Subcutaneous abdominal adipose tissue (tissue), 5 donors: ENCODE results near the gene KLF3.

ENCODE experiments used
- H3K27ac ChIP-seq: one replicate; pipeline ENCODE4 v1.7.0; 2013; ENCODE audit warnings: low read depth, mild to moderate bottlenecking, inconsistent platforms, low read length, moderate library complexity
- H3K27me3 ChIP-seq, 5 donors: one replicate each; pipeline ENCODE4 v1.7.0; 2013; ENCODE audit warnings: low read length in 5 of 5, inconsistent platforms in 1 of 5; ENCODE audit not compliant: control insufficient read depth in 5 of 5, insufficient read depth in 4 of 5
- H3K36me3 ChIP-seq, 5 donors: one replicate each; pipeline ENCODE4 v1.7.0; 2013; ENCODE audit warnings: low read length in 5 of 5; ENCODE audit not compliant: control insufficient read depth in 5 of 5, insufficient read depth in 5 of 5
- H3K4me1 ChIP-seq, 5 donors: one replicate each; pipeline ENCODE4 v1.7.0; 2013; ENCODE audit warnings: low read length in 5 of 5, mild to moderate bottlenecking in 3 of 5, moderate library complexity in 1 of 5; ENCODE audit not compliant: control insufficient read depth in 5 of 5, insufficient read depth in 5 of 5
- H3K4me3 ChIP-seq, 5 donors: one replicate each; pipeline ENCODE4 v1.7.0; 2013; ENCODE audit warnings: low read length in 5 of 5, low read depth in 1 of 5
- H3K9ac ChIP-seq, 5 donors: one replicate each; pipeline ENCODE4 v1.7.0; 2013; ENCODE audit warnings: low read length in 5 of 5, mild to moderate bottlenecking in 4 of 5, moderate library complexity in 3 of 5
- H3K9me3 ChIP-seq, 5 donors: one replicate each; pipeline ENCODE4 v1.7.0; 2013; ENCODE audit warnings: low read length in 5 of 5; ENCODE audit not compliant: control insufficient read depth in 5 of 5
- donor health status: healthy.
- donor health status: healthy.
- donor health status: healthy.
- donor health status: healthy.
- donor health status: healthy.

The KLF3 gene

DNA sequence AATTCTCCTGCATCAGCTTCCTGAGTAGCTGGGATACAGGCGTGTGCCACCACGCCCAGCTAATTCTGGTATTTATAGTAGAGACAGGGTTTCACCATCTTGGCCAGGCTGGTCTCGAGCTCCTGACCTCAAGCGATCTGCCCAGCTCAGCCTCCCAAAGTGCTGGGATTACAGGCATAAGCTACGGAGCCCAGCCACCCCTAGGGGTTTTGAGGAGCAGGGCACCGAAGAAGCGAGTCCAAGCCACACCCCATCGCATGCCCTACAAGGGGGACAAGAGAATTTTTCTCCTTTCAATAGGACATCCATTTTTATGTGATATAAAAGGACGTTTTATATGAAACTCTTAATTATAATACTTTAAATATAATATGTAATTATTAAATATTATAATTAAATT is 13.9 kb upstream of the KLF3 start:
- no peaks in the 10 kb centered on the region for H3K27me3 ChIP-seq
- H3K4me3 ChIP-seq: no peak overlapping the region
- H3K9me3 ChIP-seq: no peaks in the 10 kb centered on the region
- no peak overlapping the region for H3K27ac ChIP-seq
- no peak overlapping the region for H3K9ac ChIP-seq
- peaks cover 0 to 9% (median 0%) of the 10 kb centered on the region in 5 donors for H3K4me1 ChIP-seq
- no peaks in the 10 kb centered on the region for H3K36me3 ChIP-seq

DNA sequence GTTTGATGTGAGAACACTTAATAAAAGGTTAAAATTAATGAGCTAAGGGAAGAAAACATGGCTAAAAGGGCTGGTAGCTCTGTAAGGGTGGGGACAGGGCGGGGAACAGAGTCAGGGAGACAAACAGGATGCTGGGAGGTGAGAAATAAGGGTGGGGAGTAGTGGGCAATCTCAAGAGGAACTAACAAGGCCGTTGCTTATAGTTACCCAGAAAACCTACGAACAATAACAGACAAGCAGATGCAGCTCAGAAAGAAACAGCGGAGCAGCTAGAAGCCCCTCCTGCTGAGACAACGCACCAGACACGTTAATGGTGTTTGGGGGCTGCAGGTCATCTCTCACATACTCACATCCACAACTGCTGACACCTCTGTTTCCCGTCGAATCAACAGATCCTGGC is 9.7 kb upstream of the KLF3 start:
- H3K36me3 ChIP-seq: no peaks in the 10 kb centered on the region
- no peak overlapping the region for H3K27ac ChIP-seq
- no peak overlapping the region for H3K4me3 ChIP-seq
- no peaks in the 10 kb centered on the region for H3K27me3 ChIP-seq
- no peaks in the 10 kb centered on the region for H3K9me3 ChIP-seq
- H3K4me1 ChIP-seq: peaks cover 0 to 5% (median 2%) of the 10 kb centered on the region in 5 donors
- no peak overlapping the region for H3K9ac ChIP-seq

DNA sequence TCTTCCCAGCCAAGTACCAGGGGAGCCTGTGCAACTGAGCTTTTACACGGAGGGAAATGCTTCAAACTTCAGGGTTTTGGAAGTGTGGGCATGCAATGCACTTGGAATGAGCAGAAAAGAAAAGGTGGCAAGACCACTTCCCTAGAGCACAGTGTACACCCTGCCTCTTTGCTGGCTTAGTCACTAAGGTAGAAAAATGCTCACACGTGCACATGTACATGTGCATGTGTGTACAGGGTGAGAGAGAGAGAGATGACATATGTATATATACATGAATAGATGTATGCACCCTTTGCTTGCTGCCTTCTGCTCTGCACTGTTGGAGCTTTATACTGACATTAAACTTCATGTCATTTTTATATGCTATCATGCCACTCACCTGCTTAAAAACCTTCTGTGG is 7.9 kb upstream of the KLF3 start:
- Histone ChIP-seq H3K4me3 (no peak overlapping the region), H3K9ac (no peak overlapping the region), H3K27ac (no peak overlapping the region), H3K4me1 (peaks cover 0 to 6% (median 5%) of the 10 kb centered on the region in 5 donors), H3K9me3 (no peaks in the 10 kb centered on the region), H3K36me3 (no peaks in the 10 kb centered on the region), H3K27me3 (no peaks in the 10 kb centered on the region)

DNA sequence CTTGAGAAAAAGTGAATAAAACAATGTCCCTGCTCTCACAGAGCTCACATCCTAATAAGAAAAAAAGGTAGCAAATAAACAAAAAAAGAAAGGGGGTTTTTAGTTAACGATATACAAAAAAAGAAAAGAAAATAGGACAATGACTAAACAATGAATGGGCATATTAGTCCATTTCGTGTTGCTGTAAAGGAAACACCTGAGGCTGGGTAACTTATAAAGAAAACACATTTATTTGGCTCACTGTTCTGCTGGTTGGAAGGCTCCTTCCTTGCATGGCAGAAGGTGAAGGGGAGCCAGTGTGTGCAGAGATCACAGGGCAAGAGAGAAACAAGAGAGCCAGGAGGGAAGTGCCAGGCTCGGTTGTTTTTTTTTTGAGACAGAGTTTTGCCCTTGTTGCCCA is 4.7 kb upstream of the KLF3 start:
- Histone ChIP-seq H3K27me3 (no peaks in the 10 kb centered on the region), H3K36me3 (no peaks in the 10 kb centered on the region)

DNA sequence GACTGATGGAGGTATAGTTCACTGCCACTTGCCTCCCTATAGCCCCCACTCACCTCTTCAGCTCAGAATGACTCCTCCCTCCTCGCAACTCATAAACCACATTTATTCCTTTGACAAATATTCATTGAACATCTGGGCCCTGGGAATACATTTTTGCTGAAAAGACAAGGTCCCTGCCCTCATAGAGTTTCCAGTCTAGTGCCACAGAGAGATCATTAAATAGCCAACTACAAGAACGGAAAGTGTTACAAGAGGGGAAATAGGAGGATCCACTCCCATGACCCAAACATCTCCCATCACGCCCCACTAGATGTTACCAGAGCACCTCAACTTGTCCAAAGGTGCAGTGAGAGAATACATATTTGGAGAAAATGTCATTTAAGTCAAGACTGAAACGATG is 3.2 kb upstream of the KLF3 start:
- Histone ChIP-seq H3K9me3 (no peaks in the 10 kb centered on the region), H3K36me3 (no peaks in the 10 kb centered on the region), H3K9ac (no peak overlapping the region), H3K27ac (no peak overlapping the region), H3K27me3 (no peaks in the 10 kb centered on the region), H3K4me1 (peaks cover 2 to 25% (median 22%) of the 10 kb centered on the region in 5 donors), H3K4me3 (no peak overlapping the region)

More for the DNA sequence above, 4.7 kb upstream of the KLF3 start:
- Histone ChIP-seq H3K27ac (no peak overlapping the region), H3K9me3 (no peaks in the 10 kb centered on the region), H3K4me3 (no peak overlapping the region), H3K4me1 (peaks cover 2 to 19% (median 14%) of the 10 kb centered on the region in 5 donors), H3K9ac (no peak overlapping the region)

DNA sequence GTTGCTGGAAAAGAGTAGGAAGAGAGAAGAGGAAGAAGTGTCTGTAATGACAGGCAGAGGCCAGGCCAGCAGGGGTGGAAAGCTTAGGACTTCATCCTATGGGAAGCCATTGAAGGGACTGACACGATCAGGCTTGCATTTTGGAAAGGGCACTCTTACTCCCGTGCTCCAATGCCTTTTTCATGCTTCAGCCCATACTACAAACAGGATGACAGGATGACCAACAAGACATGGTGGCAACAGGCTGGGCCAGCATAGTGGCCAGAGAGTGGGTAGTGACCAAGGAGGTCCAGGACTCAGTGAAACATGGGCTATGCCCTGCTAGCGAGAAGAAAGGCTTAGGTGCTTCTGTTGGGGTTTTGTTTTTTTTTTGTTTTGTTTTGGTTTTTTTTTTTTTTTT is 2.6 kb upstream of the KLF3 start:
- H3K9me3 ChIP-seq: no peaks in the 10 kb centered on the region
- no peak overlapping the region for H3K9ac ChIP-seq
- H3K4me1 ChIP-seq: peaks cover 2 to 31% (median 28%) of the 10 kb centered on the region in 5 donors
- no peaks in the 10 kb centered on the region for H3K36me3 ChIP-seq
- no peak overlapping the region for H3K4me3 ChIP-seq
- H3K27ac ChIP-seq: no peak overlapping the region
- no peaks in the 10 kb centered on the region for H3K27me3 ChIP-seq

DNA sequence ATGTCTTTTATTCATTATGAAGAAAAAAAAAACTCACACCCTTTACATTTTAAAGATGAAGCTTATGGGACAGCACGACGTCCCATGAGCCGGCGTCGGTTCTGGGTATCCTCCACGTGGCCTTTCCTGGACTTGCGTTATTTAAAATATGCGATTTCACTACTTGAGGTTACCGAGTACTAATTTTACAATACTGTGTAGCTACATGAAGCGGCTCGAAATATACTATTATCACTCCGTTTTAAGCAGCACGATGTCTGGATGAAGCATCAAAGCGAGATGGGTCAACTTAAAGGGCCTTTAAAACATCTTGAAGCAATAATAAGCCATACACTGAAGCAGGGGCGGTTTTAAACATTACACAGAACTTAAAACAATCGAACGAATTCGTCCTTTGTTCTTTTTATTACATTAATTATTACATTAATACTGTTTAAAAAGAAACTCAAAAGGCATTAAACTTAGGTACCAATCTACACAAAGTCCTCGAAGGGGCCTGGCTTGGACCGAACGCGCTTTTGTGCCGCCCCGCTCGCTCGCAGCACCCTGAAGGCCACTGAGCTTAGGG is 1.4 kb upstream of the KLF3 start:
- H3K4me1 ChIP-seq: peaks cover 6 to 43% (median 40%) of the 10 kb centered on the region in 5 donors
- peak overlapping the region; percentile 57 to 79 (median 70) for H3K4me3 ChIP-seq
- no peaks in the 10 kb centered on the region for H3K27me3 ChIP-seq
- no peaks in the 10 kb centered on the region for H3K36me3 ChIP-seq
- H3K9me3 ChIP-seq: no peaks in the 10 kb centered on the region
- peak overlapping the region; percentile 96 for H3K27ac ChIP-seq
- peak overlapping the region; percentile 68 to 91 (median 85) for H3K9ac ChIP-seq

DNA sequence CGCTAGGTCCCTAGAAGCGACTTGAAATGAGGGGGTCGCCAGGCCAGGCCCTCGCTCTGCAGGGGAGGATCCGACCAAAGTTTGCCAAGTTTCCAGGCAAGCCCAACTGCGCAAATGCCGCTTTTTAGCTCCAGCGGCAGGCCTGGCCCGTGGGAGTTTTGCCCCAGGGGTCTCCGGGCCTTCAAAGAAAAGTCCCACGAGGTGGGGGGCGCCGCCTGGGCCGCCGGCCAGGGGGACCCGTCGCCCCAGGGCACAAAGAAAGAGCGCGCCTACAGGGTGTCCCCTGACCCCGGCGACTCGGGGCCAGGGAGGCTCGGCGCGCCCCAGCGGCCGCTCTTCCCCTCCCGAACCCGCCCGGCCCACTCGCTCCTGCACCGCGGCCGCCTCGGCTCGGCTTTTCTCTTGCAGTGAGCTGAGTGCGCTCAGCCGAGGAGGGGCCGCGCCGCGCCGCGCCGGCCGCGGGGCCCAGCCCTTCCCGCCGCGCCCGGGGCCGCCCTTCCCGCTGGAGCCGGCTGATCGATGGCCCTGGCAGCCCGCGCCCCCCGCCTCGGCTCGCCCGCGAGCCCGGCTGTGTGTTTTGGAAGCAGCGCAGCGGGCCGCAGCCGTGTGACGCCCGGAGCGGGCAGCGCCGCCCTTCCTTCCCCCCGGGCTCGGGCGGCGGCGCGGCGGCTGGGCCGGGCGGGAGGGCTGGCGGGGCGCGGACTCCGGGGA is 754 bp upstream of the KLF3 start:
- no peaks in the 10 kb centered on the region for H3K9me3 ChIP-seq
- no peaks in the 10 kb centered on the region for H3K27me3 ChIP-seq
- peak overlapping the region; percentile 57 to 79 (median 70) for H3K4me3 ChIP-seq
- H3K9ac ChIP-seq: peak overlapping the region; percentile 68 to 91 (median 85)
- peak overlapping the region; percentile 96 for H3K27ac ChIP-seq
- no peaks in the 10 kb centered on the region for H3K36me3 ChIP-seq
- peaks cover 6 to 47% (median 44%) of the 10 kb centered on the region in 5 donors for H3K4me1 ChIP-seq

DNA sequence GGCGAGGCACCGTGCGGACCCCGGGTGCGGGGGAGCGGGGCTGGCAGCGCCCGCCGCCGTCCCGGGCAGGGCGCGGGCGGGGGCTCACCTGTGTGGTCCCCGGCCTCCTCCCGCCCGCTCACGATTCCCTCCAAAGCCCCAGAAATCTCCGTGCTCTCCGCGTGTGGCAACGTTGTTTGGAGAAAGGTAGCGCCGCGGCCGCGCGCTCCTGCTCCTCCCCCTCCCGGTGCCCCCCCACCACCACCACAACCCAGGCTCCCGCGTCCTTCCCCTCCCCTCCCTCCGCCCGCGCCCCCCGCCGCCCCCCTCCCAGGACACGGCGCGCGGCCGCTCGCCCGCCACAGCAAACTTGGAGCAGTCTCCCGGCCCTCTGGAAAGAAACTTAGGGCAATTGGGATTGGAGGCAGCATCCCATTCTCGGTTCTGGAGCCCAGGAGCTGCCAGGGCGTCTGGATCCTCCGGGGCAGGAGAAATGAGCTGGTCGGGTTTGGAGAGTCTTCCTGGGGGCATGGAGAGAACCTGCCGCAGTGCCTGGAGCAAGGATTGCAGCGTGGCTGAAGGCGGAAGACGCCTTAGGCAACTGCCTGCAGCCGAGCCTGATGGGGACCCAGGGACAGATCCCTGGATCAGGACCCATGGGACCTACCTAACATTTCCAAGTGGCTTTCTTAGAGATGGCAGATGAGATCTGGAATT is 855 bp downstream of the KLF3 start:
- Histone ChIP-seq H3K27me3 (no peaks in the 10 kb centered on the region), H3K4me1 (peaks cover 6 to 61% (median 55%) of the 10 kb centered on the region in 5 donors), H3K36me3 (no peaks in the 10 kb centered on the region)

More for the DNA sequence above, 855 bp downstream of the KLF3 start:
- peak overlapping the region; percentile 64 to 92 (median 83) for H3K4me3 ChIP-seq
- H3K9ac ChIP-seq: peak overlapping the region in 4 of 5 donors; percentile 71 to 88 (median 82)
- H3K27ac ChIP-seq: peak overlapping the region; percentile 94
- no peaks in the 10 kb centered on the region for H3K9me3 ChIP-seq
